ENCODE measurements around the gene CFAP90.

Gene CFAP90

GRCh38 chr5:7822449-7822848 is 28.5 kb downstream of the CFAP90 start:
- no peak for DNase-seq (ENCODE audit: low read depth)

- no peak for DNase-seq (ENCODE audit: low read depth)
These were observed 34.4 kb downstream of the CFAP90 start for GRCh38 chr5:7816535-7816901.

- DNase-seq (ENCODE audit: low read depth) = peak; percentile 36
These were observed 34.9 kb downstream of the CFAP90 start for GRCh38 chr5:7815892-7816534.

GRCh38 chr5:7814816-7815215 is 36.1 kb downstream of the CFAP90 start:
- no peak for DNase-seq (ENCODE audit: low read depth)

GRCh38 chr5:7813576-7813975 is 37.4 kb downstream of the CFAP90 start:
- no peak for DNase-seq (ENCODE audit: low read depth)

GRCh38 chr5:7813007-7813406 is 37.9 kb downstream of the CFAP90 start:
- no peak for DNase-seq (ENCODE audit: low read depth)

GRCh38 chr5:7811715-7812114 is 39.2 kb downstream of the CFAP90 start:
- DNase-seq (ENCODE audit: low read depth) = no peak

- no peak for DNase-seq (ENCODE audit: low read depth)
These were observed 41.9 kb downstream of the CFAP90 start for GRCh38 chr5:7808998-7809397.

GRCh38 chr5:7805379-7805778 is 45.6 kb downstream of the CFAP90 start:
- no peak for DNase-seq (ENCODE audit: low read depth)

GRCh38 chr5:7803937-7804336 is 47.0 kb downstream of the CFAP90 start:
- DNase-seq (ENCODE audit: low read depth) = no peak

GRCh38 chr5:7802855-7803254 is 48.1 kb downstream of the CFAP90 start:
- no peak for DNase-seq (ENCODE audit: low read depth)

- no peak for DNase-seq (ENCODE audit: low read depth)
These were observed 48.9 kb downstream of the CFAP90 start for GRCh38 chr5:7801891-7802614.

GRCh38 chr5:7795306-7795705 is 55.6 kb downstream of the CFAP90 start:
- DNase-seq (ENCODE audit: low read depth) = no peak

GRCh38 chr5:7794823-7795222 is 56.1 kb downstream of the CFAP90 start:
- no peak for DNase-seq (ENCODE audit: low read depth)

- no peak for DNase-seq (ENCODE audit: low read depth)
These were observed 56.6 kb downstream of the CFAP90 start for GRCh38 chr5:7794311-7794710.

GRCh38 chr5:7793895-7794294 is 57.0 kb downstream of the CFAP90 start:
- DNase-seq (ENCODE audit: low read depth) = no peak

- DNase-seq (ENCODE audit: low read depth) = no peak
These were observed 61.4 kb downstream of the CFAP90 start for GRCh38 chr5:7789567-7789966.

GRCh38 chr5:7787770-7788169 is 63.2 kb downstream of the CFAP90 start:
- no peak for DNase-seq (ENCODE audit: low read depth)

GRCh38 chr5:7784683-7785380 is 66.1 kb downstream of the CFAP90 start:
- no peak for DNase-seq (ENCODE audit: low read depth)

- no peak for DNase-seq (ENCODE audit: low read depth)
These were observed 69.0 kb downstream of the CFAP90 start for GRCh38 chr5:7781899-7782298.

All from T follicular helper cell (primary cell).